NCI-H82 (cell line): Measurements from ENCODE around the gene HMGCS1.
"Not testable (repeated sequence)": the region's sequence is repeated elsewhere in the genome, so short reads cannot be mapped to it uniquely, and the experiment has no call there.

Experiments used
- DNase-seq: peaks from one replicate; lab custom pipeline; 2025; lab: John Stamatoyannopoulos, UW

The HMGCS1 gene

DNA sequence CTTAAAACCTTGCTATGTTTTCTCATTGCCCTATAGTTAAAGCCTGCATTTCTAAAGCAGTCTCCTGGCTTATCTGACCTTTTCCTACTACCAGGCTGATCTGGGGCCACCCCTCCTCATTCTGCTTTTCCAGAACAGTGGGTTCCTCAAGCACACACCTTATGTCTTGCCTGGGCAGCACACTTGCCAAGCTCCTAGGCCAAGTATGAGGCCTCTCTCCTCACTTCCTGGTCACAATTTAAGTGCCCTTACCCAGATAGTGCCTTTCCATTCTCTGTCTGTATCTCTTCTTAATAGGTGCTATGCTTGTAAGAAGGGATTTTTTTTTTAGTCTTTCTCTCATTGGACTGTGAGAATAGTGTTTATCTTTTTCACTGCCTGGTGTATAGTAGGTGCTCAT lies 39.7 kb downstream of the HMGCS1 start:
- DNase-seq, result no peak

DNA sequence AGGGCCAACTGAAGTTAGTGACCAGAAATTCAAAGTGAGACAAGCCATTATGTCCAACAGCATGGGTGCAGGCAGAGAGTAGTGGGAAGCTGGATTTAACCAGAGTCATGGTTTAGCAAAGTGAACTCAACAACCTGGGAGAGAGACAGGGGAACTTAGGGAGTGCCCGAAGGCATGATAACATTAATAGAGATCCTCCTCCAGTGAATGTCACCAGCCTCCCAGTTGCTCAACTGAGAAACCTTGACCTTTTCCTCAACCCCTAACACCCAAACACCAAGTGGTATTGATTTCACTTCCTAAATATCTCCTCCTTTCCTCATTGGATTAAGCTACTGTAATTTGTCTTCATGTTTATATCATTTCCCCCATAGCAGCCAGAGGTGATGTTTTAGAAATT lies 42.6 kb downstream of the HMGCS1 start:
- no peak for DNase-seq

DNA sequence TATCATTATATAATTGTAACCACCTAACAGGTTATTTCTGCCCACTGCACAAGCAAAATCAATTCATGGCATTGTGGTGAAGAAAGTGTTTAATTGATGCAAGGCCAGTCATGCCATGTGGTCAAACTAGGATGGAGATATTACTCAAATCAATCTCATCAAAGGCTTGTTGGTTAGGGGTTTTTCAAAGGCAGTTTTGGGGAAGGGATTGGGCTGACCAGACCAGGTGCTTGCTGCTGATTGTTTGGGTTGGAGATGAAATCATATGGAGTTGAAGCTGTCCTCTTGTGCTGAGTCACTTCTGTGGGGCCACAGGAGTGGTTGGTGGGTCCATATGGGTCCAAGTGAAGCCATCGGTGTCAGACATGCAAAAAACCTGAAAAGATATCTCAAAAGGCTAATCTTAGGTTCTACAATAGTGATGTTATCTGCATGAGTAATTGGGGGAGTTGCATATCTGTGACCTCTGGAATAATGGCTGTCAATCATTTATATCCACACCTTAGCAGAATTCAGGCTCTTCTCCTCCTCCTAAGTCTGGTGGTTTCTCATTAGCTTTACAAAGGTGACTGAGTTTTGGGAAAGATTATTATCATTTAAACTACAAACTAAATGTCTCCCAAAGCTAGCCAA lies 44.9 kb downstream of the HMGCS1 start:
- DNase-seq, result no peak

DNA sequence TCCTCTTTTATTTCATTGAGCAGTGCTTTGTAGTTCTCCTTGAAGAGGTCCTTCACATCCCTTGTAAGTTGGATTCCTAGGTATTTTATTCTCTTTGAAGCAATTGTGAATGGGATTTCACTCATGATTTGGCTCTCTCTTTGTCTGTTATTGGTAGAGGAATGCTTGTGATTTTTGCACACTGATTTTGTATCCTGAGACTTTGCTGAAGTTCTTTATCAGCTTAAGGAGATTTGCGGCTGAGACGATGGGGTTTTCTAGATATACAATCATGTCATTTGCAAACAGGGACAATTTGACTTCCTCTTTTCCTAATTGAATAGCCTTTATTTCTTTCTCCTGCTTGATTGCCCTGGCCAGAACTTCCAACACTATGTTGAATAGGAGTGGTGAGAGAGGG lies 50.9 kb downstream of the HMGCS1 start:
- DNase-seq, result not testable (repeated sequence)

DNA sequence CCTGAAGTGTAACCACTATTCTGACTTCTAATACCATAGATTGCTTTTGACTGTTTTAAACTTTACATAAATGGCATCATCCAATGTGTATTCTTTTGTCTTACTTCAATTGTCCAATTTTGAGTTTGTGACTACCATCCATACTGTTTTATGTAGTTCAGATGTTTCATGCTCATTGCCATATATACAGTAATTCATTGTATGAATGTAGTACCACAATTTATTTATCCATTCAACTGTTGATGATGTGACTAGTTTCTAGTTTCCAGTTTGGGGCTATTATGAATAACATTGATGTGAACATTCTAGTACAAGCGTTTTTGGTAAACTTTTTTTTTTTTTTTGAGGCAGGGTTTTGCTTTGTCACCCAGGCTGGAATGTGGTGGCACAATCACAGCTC lies 55.1 kb downstream of the HMGCS1 start:
- no peak for DNase-seq

DNA sequence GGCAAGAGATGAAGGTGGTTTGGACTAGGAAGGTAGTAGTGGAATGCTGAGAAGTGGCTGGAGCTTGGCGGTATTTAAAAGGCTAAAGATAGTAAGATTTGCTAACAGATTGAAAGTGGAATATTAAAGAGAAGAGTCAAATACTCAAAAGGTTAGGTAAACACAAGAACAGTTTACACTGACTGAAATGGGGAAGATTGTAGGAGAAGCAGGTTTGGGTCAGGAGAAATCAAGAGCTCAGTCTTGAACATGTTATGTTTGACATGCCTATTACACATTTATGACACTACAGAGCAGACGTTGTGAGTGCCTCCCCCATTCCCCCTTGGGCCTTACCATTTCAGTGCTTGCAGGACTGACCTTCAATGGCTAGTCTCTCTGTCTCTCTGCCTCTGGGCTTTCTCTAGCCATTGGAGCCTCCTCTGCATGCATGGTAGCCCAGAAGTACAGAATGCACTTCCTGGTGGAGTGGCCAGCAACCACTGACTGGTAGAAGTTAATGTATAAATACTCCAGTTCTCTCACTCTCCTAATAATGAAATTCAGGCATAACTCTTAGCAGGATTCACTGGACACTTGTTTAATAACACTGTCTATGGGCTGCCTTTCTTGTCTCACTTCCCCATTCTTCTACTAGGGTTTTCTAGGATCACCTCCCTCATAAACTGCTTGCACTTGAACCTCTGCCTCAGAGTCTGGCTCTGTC lies 56.8 kb downstream of the HMGCS1 start:
- no peak for DNase-seq

DNA sequence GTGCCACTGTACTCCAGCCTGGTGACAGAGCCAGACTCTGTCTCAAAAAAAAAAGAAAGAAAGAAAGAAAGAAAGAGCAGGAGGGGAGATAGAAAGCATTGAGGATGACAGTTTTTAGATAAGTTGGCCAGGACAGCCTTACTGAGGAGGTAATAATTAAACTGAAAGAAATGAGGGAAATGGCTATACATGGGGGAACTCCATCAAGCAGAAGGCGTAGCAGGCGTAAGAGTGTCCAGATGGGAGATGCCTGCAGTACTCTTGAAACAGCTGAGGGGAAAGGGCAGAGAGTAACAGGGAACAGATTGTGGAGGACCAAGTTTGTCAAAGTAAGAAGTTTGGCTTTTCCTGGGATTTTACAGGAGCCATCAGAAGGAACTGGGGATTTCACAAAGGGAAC lies 57.5 kb downstream of the HMGCS1 start:
- no peak for DNase-seq

DNA sequence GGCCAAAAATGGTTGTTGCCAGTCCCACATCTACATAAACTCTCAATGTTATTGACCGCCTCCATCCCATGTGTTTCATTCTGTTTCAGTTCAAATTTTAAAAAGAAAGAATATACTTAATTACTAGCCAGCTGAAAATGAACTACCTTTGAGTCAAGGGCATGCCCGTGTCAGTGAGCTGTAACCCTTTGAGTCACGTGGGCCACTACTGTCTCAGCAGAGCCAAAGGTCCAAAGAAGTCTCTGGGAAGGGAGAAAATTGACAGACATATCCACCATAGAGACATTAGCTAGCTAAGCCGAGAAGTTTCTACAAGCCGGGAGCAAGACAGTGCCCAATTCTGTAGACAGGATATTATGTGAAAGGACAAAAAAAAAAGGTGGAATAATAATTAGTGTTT lies 61.5 kb downstream of the HMGCS1 start:
- DNase-seq, result no peak

DNA sequence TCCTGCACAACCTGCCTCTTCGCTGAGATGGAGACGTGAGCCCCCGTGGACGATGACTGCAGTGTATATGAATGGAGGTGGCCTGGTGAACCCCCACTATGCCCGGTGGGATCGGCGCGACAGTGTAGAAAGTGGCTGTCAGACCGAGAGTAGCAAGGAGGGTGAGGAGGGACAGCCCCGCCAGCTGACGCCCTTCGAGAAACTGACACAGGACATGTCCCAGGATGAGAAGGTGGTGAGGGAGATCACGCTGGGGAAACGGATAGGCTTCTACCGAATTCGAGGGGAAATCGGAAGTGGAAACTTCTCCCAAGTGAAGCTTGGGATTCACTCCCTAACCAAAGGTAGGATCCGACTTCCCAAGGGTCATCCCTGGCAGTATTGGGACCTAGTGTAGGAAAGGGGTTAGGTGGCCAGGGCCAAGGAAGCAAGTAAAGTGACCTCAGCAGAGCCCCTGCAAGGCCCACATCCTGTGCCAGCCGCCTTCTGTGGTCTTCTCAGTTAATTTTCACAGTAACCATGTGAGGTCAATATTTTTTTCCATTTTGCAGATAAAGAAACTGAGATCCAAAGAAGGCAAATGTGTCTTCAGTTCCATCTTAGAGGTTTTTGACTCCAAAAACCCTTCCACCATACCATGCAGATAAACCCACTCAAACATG lies 67.4 kb downstream of the HMGCS1 start:
- DNase-seq, result no peak

DNA sequence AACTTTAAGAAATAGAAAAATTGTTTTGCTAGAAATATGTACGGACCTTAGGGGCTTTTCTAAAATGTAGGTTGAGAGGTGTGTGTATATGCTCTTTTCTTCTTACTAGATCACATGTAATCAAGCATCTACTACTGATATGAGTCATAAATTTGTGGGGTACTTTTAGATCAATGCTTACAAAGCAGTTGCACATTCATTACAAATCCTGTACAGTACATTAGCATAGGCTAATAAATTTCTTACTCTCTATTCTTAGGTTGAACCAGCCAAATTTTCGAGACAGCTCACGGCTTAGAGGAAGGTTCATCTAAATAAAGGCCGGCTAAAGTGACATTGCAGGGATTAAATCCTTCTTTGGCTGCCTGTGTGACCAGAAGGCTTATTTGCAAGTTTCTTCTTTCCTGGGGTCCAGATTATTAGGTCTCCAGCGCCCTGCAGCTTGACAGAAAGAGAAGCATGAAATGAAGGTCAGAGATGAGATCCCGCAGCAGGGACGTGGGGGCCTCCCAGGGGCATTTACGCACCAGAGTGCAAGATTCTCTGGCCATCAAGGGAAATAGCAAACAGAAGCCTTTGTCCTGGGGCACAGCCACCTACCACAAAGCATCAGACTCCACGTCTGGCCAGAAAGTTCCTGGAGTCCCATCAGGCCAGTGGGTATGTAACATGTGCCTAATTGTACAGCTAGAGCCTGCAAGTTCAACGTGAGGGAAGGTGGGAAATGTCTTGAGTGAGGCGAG lies 68.2 kb downstream of the HMGCS1 start:
- no peak for DNase-seq

DNA sequence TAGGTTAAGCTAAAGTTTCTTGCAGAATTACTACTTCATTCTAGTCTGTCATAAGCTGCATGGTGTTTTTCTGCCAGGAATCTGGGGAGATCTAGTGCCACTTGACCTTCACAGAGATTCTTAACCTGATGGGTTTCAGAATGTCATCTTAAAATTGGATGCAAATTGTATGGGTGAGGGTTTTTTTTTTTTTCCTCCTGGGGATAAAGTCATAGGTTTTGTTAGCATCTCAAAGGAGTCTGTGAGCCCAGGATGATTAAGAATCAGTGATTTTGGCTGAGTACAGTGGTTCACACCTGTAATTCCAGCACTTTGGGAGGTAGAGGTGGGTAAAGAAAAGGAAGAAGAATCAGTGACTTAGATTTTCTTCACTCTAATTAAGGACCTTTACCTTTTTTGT lies 69.9 kb downstream of the HMGCS1 start:
- DNase-seq, result no peak

DNA sequence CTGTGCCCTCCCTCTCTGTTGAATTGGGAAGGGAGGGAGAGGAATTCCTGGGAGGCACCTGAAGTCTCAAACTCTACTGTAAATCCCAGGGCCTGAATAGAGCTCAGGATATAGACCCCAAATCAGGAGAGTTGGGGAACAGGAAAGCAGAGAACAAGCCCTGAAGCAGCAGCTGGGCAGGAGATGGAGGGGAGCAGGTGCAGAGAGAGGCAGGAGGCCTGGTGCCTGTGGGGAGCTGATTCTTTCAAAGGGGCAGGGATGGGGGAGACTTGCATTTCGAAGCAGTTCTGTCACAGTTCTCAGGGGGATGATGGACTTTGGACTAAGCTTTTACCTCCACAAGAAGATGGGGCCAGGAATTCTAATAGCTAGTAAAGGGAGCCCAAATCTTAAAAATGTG lies 71.0 kb downstream of the HMGCS1 start:
- DNase-seq, result no peak
